Epidermal melanocyte (primary cell): ENCODE measurements around the gene CEP68.

Experiments used
- DNase-seq: peaks from one replicate; pipeline ENCODE4 v3.0.0; 2011; ENCODE audit warnings: low spot score; ENCODE audit not compliant: insufficient read length

Gene CEP68

GRCh38 chr2:65075605-65076344, 19.6 kb downstream of the CEP68 start:
- DNase-seq, result no peak

- no peak for DNase-seq
Measured at GRCh38 chr2:65076345-65076710, 20.1 kb downstream of the CEP68 start.

GRCh38 chr2:65077898-65078297, 21.7 kb downstream of the CEP68 start:
- no peak for DNase-seq

GRCh38 chr2:65079017-65079416, 22.8 kb downstream of the CEP68 start:
- no peak for DNase-seq

- DNase-seq, result no peak
Measured at GRCh38 chr2:65081232-65081685, 25.0 kb downstream of the CEP68 start.

GRCh38 chr2:65085148-65085547, 28.9 kb downstream of the CEP68 start:
- DNase-seq, result no peak

GRCh38 chr2:65092791-65093190, 36.6 kb downstream of the CEP68 start:
- DNase-seq, result no peak

GRCh38 chr2:65093211-65093610, 37.0 kb downstream of the CEP68 start:
- no peak for DNase-seq

- DNase-seq, result no peak
Measured at GRCh38 chr2:65096948-65097347, 40.7 kb downstream of the CEP68 start.

GRCh38 chr2:65097844-65098243, 41.6 kb downstream of the CEP68 start:
- DNase-seq, result no peak

GRCh38 chr2:65098741-65099140, 42.5 kb downstream of the CEP68 start:
- DNase-seq, result no peak

- DNase-seq, result no peak
Measured at GRCh38 chr2:65101071-65101470, 44.9 kb downstream of the CEP68 start.

- no peak for DNase-seq
Measured at GRCh38 chr2:65103013-65103715, 46.9 kb downstream of the CEP68 start.

- DNase-seq, result no peak
Measured at GRCh38 chr2:65107530-65107929, 51.3 kb downstream of the CEP68 start.

- DNase-seq, result no peak
Measured at GRCh38 chr2:65108780-65109179, 52.6 kb downstream of the CEP68 start.

GRCh38 chr2:65112633-65113032, 56.4 kb downstream of the CEP68 start:
- no peak for DNase-seq

- DNase-seq, result no peak
Measured at GRCh38 chr2:65113229-65113628, 57.0 kb downstream of the CEP68 start.

GRCh38 chr2:65113816-65114215, 57.6 kb downstream of the CEP68 start:
- no peak for DNase-seq

- DNase-seq, result no peak
Measured at GRCh38 chr2:65114921-65115320, 58.7 kb downstream of the CEP68 start.

- DNase-seq, result no peak
Measured at GRCh38 chr2:65116645-65117044, 60.4 kb downstream of the CEP68 start.

- no peak for DNase-seq
Measured at GRCh38 chr2:65120990-65121693, 64.9 kb downstream of the CEP68 start.

GRCh38 chr2:65122313-65122712, 66.1 kb downstream of the CEP68 start:
- DNase-seq, result no peak
